H1 (cell line): ENCODE data around the gene SHISA8. TPM values are rescaled to one million over a fixed set of nuclear protein-coding genes. Genes with fewer than 3 reads are reported as not detected.

Experiments
- RNF2 ChIP-seq: fragments of 200-900, 300-1000 bp; sonication (generic); IDR thresholded peaks from 2 replicates; pipeline ENCODE4 v1.7.1; 2016; ENCODE audit warnings: borderline replicate concordance, low read depth, mild to moderate bottlenecking, antibody characterized with exemption, low read length; ENCODE audit not compliant: poor library complexity, severe bottlenecking; ENCODE audit errors: missing control alignments
- SRF ChIP-seq: IDR thresholded peaks from 2 replicates; pipeline ENCODE4 v1.6.1; 2011; ENCODE audit warnings: mild to moderate bottlenecking, low read depth, low read length, moderate library complexity
- polyA plus RNA-seq, 7 experiments: library from polyadenylated mRNA; depleted of rRNA in 3 of 7; stranded (reverse) in 5 of 7; unstranded in 2 of 7; fragments of >200 nt in 5 of 7; fragments of 200-250 nt in 2 of 7; gene quantifications; 1 replicate in 5 of 7; 2 replicates in 1 of 7; 4 replicates in 1 of 7; pipeline versions ENCODE4 v1.2.1 to v1.2.3, GENCODE V29; 2011 to 2013; ENCODE audit warnings: missing spikeins in 2 of 7, mixed read lengths in 2 of 7
- total RNA-seq: library from RNA; stranded (reverse); fragmentation: NEBNext Ultra II Directional; extraction: Animal tissue kit (Norgen Biotek cat#: 25700); gene quantifications from 2 replicates; pipeline ENCODE4 v1.2.1, GENCODE V29; 2021
- TF ChIP-seq, protein P1 (sequence below): IDR thresholded peaks from 2 replicates; pipeline ENCODE4 v1.6.1; 2012; ENCODE audit warnings: inconsistent platforms
- TF ChIP-seq, protein P2 (sequence below): IDR thresholded peaks from 2 replicates; pipeline ENCODE4 v1.6.1; 2011; ENCODE audit warnings: low read length, improper control_type of control experiment

SHISA8 gene
- total and polyA plus RNA-seq, 2 of the 8 experiments (the other 6 are each of a cell fraction or from before 2014, with no cell fraction given), result 0.14 to 0.89 TPM

DNA sequence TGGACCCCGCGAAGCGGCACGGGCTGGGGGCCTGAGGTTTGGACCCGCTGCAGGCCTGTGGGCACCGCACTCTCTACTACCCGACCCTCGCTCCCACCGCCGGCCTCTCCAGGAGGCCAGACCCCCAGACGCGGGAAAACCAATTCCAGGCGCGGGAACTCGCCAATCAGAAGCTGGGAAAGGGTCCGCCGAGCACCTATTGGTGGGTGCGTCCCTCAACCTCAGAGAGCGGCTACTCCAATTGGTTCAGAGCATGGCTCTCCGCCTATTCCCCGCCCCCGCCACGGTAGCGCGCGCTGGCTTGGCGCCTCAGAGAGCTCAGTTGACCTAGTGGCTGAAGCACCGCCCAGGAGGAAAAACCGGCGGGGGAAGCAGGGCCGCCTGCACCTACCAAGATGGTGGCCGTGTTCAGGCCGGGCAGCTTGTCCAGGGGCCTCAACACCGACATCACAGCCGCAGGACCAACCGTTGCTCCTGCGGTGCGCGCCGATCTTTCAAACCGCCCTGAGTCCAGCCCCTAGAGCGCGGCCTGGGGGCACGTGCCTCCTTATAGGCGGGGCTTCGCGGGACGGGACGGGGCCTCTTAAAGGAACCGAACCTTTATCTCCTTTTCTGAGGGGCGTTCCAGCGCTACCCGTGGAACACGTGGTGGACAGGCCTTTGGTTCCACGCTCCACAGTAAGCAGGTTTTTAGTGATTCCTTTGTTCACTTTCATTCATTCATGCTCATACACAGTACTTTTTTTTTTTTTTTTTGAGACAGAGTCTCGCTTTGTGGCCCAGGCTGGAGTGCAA, 32.0 kb upstream of the SHISA8 start, which contains the start of gene CENPM (continued):
- TF ChIP-seq, protein P1, sequence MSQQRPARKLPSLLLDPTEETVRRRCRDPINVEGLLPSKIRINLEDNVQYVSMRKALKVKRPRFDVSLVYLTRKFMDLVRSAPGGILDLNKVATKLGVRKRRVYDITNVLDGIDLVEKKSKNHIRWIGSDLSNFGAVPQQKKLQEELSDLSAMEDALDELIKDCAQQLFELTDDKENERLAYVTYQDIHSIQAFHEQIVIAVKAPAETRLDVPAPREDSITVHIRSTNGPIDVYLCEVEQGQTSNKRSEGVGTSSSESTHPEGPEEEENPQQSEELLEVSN, result peak; percentile 93
- no peak for TF ChIP-seq RNF2
- no peak for TF ChIP-seq SRF
- TF ChIP-seq, protein P2, sequence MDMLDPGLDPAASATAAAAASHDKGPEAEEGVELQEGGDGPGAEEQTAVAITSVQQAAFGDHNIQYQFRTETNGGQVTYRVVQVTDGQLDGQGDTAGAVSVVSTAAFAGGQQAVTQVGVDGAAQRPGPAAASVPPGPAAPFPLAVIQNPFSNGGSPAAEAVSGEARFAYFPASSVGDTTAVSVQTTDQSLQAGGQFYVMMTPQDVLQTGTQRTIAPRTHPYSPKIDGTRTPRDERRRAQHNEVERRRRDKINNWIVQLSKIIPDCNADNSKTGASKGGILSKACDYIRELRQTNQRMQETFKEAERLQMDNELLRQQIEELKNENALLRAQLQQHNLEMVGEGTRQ, result peak; percentile 84
- TF ChIP-seq, all 59 proteins: peak for 17
